ENCODE measurements around the gene SF3A2.

SF3A2 gene

DNA sequence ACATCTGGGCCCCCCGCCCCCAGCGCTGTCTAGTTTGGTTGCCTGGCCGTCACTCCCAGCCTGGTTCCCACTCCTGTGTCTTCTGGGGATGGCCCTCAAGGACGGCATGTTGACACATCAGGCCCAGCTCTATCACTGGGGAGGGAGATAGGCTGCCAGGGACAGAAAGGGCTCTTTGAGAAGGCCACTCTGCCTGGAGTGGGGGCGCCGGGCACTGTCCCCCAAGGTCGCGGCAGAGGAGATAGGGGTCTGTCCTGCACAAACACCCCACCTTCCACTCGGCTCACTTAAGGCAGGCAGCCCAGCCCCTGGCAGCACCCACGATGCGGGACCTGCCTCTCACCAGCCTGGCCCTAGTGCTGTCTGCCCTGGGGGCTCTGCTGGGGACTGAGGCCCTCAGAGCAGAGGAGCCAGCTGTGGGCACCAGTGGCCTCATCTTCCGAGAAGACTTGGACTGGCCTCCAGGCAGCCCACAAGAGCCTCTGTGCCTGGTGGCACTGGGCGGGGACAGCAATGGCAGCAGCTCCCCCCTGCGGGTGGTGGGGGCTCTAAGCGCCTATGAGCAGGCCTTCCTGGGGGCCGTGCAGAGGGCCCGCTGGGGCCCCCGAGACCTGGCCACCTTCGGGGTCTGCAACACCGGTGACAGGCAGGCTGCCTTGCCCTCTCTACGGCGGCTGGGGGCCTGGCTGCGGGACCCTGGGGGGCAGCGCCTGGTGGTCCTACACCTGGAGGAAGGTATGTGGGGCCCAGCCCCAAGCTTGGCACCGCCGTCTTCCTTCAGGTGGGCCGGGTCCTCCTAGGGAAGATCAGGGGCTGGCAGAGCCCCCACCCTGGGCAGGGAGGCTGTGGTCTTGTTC, 12.6 kb downstream of the SF3A2 start, which contains the start of gene AMH (continued):
- no peak for TF ChIP-seq SNAI2 (CRISPR knock-in tag; IDR thresholded peaks at IDR 0.05)
- TF ChIP-seq TSHZ2 (CRISPR knock-in tag; IDR thresholded peaks at IDR 0.05), result no peak
- TF ChIP-seq ZFP3 (CRISPR knock-in tag; IDR thresholded peaks at IDR 0.05), result no peak

- peak; percentile 5; the same call in 2 of the 3 replicates for ATAC-seq
- TF ChIP-seq ZNF565 (CRISPR knock-in tag; conservative IDR thresholded peaks at IDR 0.05; ENCODE audit: low read depth) (no peak), PATZ1 (CRISPR knock-in tag; IDR thresholded peaks at IDR 0.05; ENCODE audit: borderline replicate concordance) (no peak), ESRRG (CRISPR knock-in tag; IDR thresholded peaks at IDR 0.05) (no peak), GLIS3 (CRISPR knock-in tag; IDR thresholded peaks at IDR 0.05) (no peak), CSDC2 (CRISPR knock-in tag; IDR thresholded peaks at IDR 0.05) (no peak), ZNF8 (CRISPR knock-in tag; IDR thresholded peaks at IDR 0.05) (no peak), ZNF70 (CRISPR knock-in tag; IDR thresholded peaks at IDR 0.05) (no peak), TSHZ2 (CRISPR knock-in tag; IDR thresholded peaks at IDR 0.05) (no peak), CSRNP3 (CRISPR knock-in tag; IDR thresholded peaks at IDR 0.05) (no peak), ARNTL (CRISPR knock-in tag; IDR thresholded peaks at IDR 0.05; ENCODE audit: borderline replicate concordance, low read depth) (no peak), TCF4 (CRISPR knock-in tag; IDR thresholded peaks at IDR 0.05; ENCODE audit: borderline replicate concordance) (no peak), ZC3H10 (CRISPR knock-in tag; IDR thresholded peaks at IDR 0.05) (no peak), BACH2 (CRISPR knock-in tag; IDR thresholded peaks at IDR 0.05; ENCODE audit: borderline replicate concordance) (no peak), ZFP30 (CRISPR knock-in tag; IDR thresholded peaks at IDR 0.05) (no peak), ISL1 (CRISPR knock-in tag; IDR thresholded peaks at IDR 0.05) (no peak), OSR1 (CRISPR knock-in tag; IDR thresholded peaks at IDR 0.05) (no peak), ZFP3 (CRISPR knock-in tag; IDR thresholded peaks at IDR 0.05) (no peak), SNAI2 (CRISPR knock-in tag; IDR thresholded peaks at IDR 0.05) (no peak)
- TF ChIP-seq, protein P1, sequence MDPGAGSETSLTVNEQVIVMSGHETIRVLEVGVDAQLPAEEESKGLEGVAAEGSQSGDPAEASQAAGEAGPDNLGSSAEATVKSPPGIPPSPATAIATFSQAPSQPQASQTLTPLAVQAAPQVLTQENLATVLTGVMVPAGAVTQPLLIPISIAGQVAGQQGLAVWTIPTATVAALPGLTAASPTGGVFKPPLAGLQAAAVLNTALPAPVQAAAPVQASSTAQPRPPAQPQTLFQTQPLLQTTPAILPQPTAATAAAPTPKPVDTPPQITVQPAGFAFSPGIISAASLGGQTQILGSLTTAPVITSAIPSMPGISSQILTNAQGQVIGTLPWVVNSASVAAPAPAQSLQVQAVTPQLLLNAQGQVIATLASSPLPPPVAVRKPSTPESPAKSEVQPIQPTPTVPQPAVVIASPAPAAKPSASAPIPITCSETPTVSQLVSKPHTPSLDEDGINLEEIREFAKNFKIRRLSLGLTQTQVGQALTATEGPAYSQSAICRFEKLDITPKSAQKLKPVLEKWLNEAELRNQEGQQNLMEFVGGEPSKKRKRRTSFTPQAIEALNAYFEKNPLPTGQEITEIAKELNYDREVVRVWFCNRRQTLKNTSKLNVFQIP (CRISPR knock-in tag; IDR thresholded peaks at IDR 0.05; ENCODE audit: borderline replicate concordance, low read depth), result no peak
These were observed 13.5 kb downstream of the SF3A2 start for GRCh38 chr19:2249880-2250765.
